ENCODE data around the gene TEAD1.

TEAD1 gene

GRCh38 chr11:12902791-12903486 is 228.7 kb downstream of the TEAD1 start:
- H3F3A ChIP-seq (ENCODE audit: control insufficient read depth, insufficient read depth), result no peaks in the 10 kb centered on the region
- no peaks in the 10 kb centered on the region for H3K9me2 ChIP-seq (replicated peaks; ENCODE audit: control insufficient read depth, low read length)
- no peak overlapping the region for H3K27ac ChIP-seq (ENCODE audit: low read depth, low read length)
- H3K4me2 ChIP-seq (ENCODE audit: low read length), result no peak overlapping the region
- H3K4me1 ChIP-seq (ENCODE audit: control insufficient read depth, low read length), result no peaks in the 10 kb centered on the region
- no peak for TF ChIP-seq CTCF (IDR thresholded peaks at IDR 0.05; ENCODE audit: low read depth, low read length, poor library complexity, severe bottlenecking)
- no peak overlapping the region for H3K4me3 ChIP-seq (ENCODE audit: low read length)
- no peaks in the 10 kb centered on the region for H3K79me2 ChIP-seq (ENCODE audit: control insufficient read depth, low read length)
- H3K36me3 ChIP-seq (ENCODE audit: control insufficient read depth, low read length), result no peaks in the 10 kb centered on the region
- no peaks in the 10 kb centered on the region for H3K27me3 ChIP-seq (ENCODE audit: control insufficient read depth, low read length)
- no peaks in the 10 kb centered on the region for H3K9me3 ChIP-seq (ENCODE audit: control insufficient read depth, insufficient read depth, low read length)
- no peaks in the 10 kb centered on the region for H4K20me1 ChIP-seq (ENCODE audit: control insufficient read depth, insufficient read depth, low read depth, low read length)

GRCh38 chr11:12905435-12905834 is 231.2 kb downstream of the TEAD1 start:
- H3K9me3 ChIP-seq (ENCODE audit: control insufficient read depth, insufficient read depth, low read length), result no peaks in the 10 kb centered on the region
- H3K36me3 ChIP-seq (ENCODE audit: control insufficient read depth, low read length), result no peaks in the 10 kb centered on the region
- H4K20me1 ChIP-seq (ENCODE audit: control insufficient read depth, insufficient read depth, low read depth, low read length), result no peaks in the 10 kb centered on the region
- H3K9me2 ChIP-seq (replicated peaks; ENCODE audit: control insufficient read depth, low read length), result no peaks in the 10 kb centered on the region
- H3K27me3 ChIP-seq (ENCODE audit: control insufficient read depth, low read length), result no peaks in the 10 kb centered on the region
- no peak for TF ChIP-seq EZH2phosphoT487 (IDR thresholded peaks at IDR 0.05; ENCODE audit: borderline replicate concordance, low read length)
- TF ChIP-seq CTCF (IDR thresholded peaks at IDR 0.05; ENCODE audit: low read depth, low read length, poor library complexity, severe bottlenecking), result no peak
- H3F3A ChIP-seq (ENCODE audit: control insufficient read depth, insufficient read depth), result no peaks in the 10 kb centered on the region
- no peak overlapping the region for H3K4me3 ChIP-seq (ENCODE audit: low read length)
- H3K4me2 ChIP-seq (ENCODE audit: low read length), result no peak overlapping the region
- no peaks in the 10 kb centered on the region for H3K79me2 ChIP-seq (ENCODE audit: control insufficient read depth, low read length)
- no peaks in the 10 kb centered on the region for H3K4me1 ChIP-seq (ENCODE audit: control insufficient read depth, low read length)
- H3K27ac ChIP-seq (ENCODE audit: low read depth, low read length), result no peak overlapping the region

GRCh38 chr11:12906501-12906900 is 232.3 kb downstream of the TEAD1 start:
- H3K27me3 ChIP-seq (ENCODE audit: control insufficient read depth, low read length), result no peaks in the 10 kb centered on the region
- H3K4me1 ChIP-seq (ENCODE audit: control insufficient read depth, low read length), result no peaks in the 10 kb centered on the region
- no peaks in the 10 kb centered on the region for H3K79me2 ChIP-seq (ENCODE audit: control insufficient read depth, low read length)
- H3K4me3 ChIP-seq (ENCODE audit: low read length), result no peak overlapping the region
- no peaks in the 10 kb centered on the region for H3K9me2 ChIP-seq (replicated peaks; ENCODE audit: control insufficient read depth, low read length)
- no peak overlapping the region for H3K27ac ChIP-seq (ENCODE audit: low read depth, low read length)
- H3F3A ChIP-seq (ENCODE audit: control insufficient read depth, insufficient read depth), result no peaks in the 10 kb centered on the region
- H4K20me1 ChIP-seq (ENCODE audit: control insufficient read depth, insufficient read depth, low read depth, low read length), result no peaks in the 10 kb centered on the region
- H3K36me3 ChIP-seq (ENCODE audit: control insufficient read depth, low read length), result no peaks in the 10 kb centered on the region
- no peak for TF ChIP-seq CTCF (IDR thresholded peaks at IDR 0.05; ENCODE audit: low read depth, low read length, poor library complexity, severe bottlenecking)
- no peak for TF ChIP-seq EZH2phosphoT487 (IDR thresholded peaks at IDR 0.05; ENCODE audit: borderline replicate concordance, low read length)
- H3K9me3 ChIP-seq (ENCODE audit: control insufficient read depth, insufficient read depth, low read length), result no peaks in the 10 kb centered on the region
- H3K4me2 ChIP-seq (ENCODE audit: low read length), result no peak overlapping the region
